Measurements from ENCODE around the gene SAFB.

SAFB gene

GRCh38 chr19:5671600-5671999 lies 48.7 kb downstream of the SAFB start:
- DNase-seq, result no peak

GRCh38 chr19:5672708-5673459 lies 50.0 kb downstream of the SAFB start:
- DNase-seq, result no peak

GRCh38 chr19:5673752-5674151 lies 50.9 kb downstream of the SAFB start:
- no peak for DNase-seq

GRCh38 chr19:5674714-5675113 lies 51.8 kb downstream of the SAFB start:
- DNase-seq, result peak; percentile 57

- no peak for DNase-seq
Observed at GRCh38 chr19:5676105-5676771, 53.4 kb downstream of the SAFB start.

GRCh38 chr19:5676772-5677105 lies 53.9 kb downstream of the SAFB start:
- DNase-seq, result no peak

GRCh38 chr19:5677136-5677535 lies 54.3 kb downstream of the SAFB start:
- no peak for DNase-seq

- no peak for DNase-seq
Observed at GRCh38 chr19:5677580-5677979, 54.7 kb downstream of the SAFB start.

GRCh38 chr19:5678071-5678718 lies 55.3 kb downstream of the SAFB start:
- no peak for DNase-seq

- peak; percentile 54 for DNase-seq
Observed at GRCh38 chr19:5679289-5680083, 56.6 kb downstream of the SAFB start.

GRCh38 chr19:5680084-5680436 lies 57.2 kb downstream of the SAFB start:
- DNase-seq, result peak; percentile 65

GRCh38 chr19:5680437-5681368 lies 57.8 kb downstream of the SAFB start, which contains the start of the genes HSD11B1L and MICOS13:
TSS of gene HSD11B1L (plus strand) at chr19:5681027. CDS start at chr19:5684833, 3,806 bp downstream.
TSS of gene MICOS13 (minus strand) at chr19:5680516. CDS start at chr19:5680486, 30 bp downstream.
- DNase-seq, result peak; percentile 100

GRCh38 chr19:5681391-5682106 lies 58.7 kb downstream of the SAFB start:
- no peak for DNase-seq

GRCh38 chr19:5682107-5682482 lies 59.2 kb downstream of the SAFB start:
- DNase-seq, result no peak

GRCh38 chr19:5683177-5683886 lies 60.4 kb downstream of the SAFB start:
- no peak for DNase-seq

- DNase-seq, result no peak
Observed at GRCh38 chr19:5684694-5685430, 62.0 kb downstream of the SAFB start.

GRCh38 chr19:5686326-5686646 lies 63.4 kb downstream of the SAFB start:
- no peak for DNase-seq

GRCh38 chr19:5686647-5687359 lies 63.9 kb downstream of the SAFB start:
- peak; percentile 96 for DNase-seq

Data from NCI-H69 (cell line).